Memory B cell (primary cell): ENCODE measurements around the gene PCARE.

Source experiments
- ATAC-seq: fragments of 150-1000 bp; cut with Tn5 transposase; 2 replicates; pipeline ENCODE4 v1.10.0; 2021; ENCODE audit warnings: low read depth, mild to moderate bottlenecking, moderate library complexity
- DNase-seq, 2 donors: peaks; one replicate each; pipeline ENCODE4 v3.0.0; 2022; ENCODE audit warnings: low spot score in 2 of 2
- H3K27ac Mint-ChIP-seq: one replicate; pipeline ENCODE4 v1.8.0; 2022; ENCODE audit warnings: mild to moderate bottlenecking, moderate library complexity, mixed read lengths
- H3K27me3 Mint-ChIP-seq: one replicate; pipeline ENCODE4 v1.8.0; 2022; ENCODE audit warnings: mixed read lengths
- H3K36me3 Mint-ChIP-seq: one replicate; pipeline ENCODE4 v1.8.0; 2022; ENCODE audit warnings: mild to moderate bottlenecking, mixed read lengths
- H3K4me1 Mint-ChIP-seq: one replicate; pipeline ENCODE4 v1.8.0; 2022; ENCODE audit warnings: mixed read lengths
- H3K4me3 Mint-ChIP-seq: one replicate; pipeline ENCODE4 v1.8.0; 2022; ENCODE audit warnings: mild to moderate bottlenecking, moderate library complexity, mixed read lengths
- H3K9me3 Mint-ChIP-seq: one replicate; pipeline ENCODE4 v1.8.0; 2022; ENCODE audit warnings: mixed read lengths

Gene PCARE

DNA sequence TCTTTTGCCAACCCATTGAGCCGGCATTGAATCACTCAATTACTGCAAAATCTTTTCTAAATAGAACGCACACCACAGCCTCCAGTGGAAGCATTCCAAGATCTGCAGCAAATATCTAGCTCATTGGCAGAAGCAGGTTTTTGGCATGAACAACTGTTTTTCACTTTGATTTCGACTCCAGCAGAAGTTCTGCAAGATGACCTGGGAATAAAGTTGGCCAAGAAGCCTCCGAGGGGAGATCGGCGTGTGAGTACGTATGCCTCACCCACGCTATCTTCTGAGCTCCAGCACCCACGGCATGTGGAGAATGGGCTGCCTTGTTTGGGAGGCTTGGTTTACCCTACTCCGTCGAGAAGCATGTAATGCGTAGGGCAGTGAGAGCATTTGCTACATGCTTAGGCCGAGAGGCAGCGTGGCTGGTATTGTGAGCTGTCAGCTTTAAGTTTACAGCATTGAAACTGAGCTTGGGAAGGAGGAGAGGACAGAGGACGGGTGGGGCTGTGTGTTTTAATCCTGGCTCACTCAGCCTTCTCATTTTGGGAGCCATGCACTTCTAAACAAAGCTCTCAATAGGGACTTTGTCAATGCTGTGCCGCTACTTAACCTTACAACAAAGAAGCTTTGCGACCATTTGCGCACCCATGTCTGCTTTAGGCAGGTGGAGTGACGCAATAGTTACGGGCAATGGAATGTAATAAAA lies 10.5 kb downstream of the PCARE start:
- ATAC-seq = no peak
- DNase-seq = no peak
- H3K9me3 Mint-ChIP-seq = no peaks in the 10 kb centered on the region
- H3K36me3 Mint-ChIP-seq = no peaks in the 10 kb centered on the region
- H3K27me3 Mint-ChIP-seq = no peaks in the 10 kb centered on the region
- no peak overlapping the region for H3K4me3 Mint-ChIP-seq
- no peak overlapping the region for H3K27ac Mint-ChIP-seq
- H3K4me1 Mint-ChIP-seq = no peaks in the 10 kb centered on the region

- no peak overlapping the region for H3K4me3 Mint-ChIP-seq
- no peaks in the 10 kb centered on the region for H3K27me3 Mint-ChIP-seq
- no peaks in the 10 kb centered on the region for H3K36me3 Mint-ChIP-seq
- DNase-seq (no peak), ATAC-seq (no peak)
- H3K27ac Mint-ChIP-seq = no peak overlapping the region
- H3K4me1 Mint-ChIP-seq = no peaks in the 10 kb centered on the region
- H3K9me3 Mint-ChIP-seq = no peaks in the 10 kb centered on the region
Measured at GRCh38 chr2:29063056-29063455, 11.3 kb downstream of the PCARE start.

DNA sequence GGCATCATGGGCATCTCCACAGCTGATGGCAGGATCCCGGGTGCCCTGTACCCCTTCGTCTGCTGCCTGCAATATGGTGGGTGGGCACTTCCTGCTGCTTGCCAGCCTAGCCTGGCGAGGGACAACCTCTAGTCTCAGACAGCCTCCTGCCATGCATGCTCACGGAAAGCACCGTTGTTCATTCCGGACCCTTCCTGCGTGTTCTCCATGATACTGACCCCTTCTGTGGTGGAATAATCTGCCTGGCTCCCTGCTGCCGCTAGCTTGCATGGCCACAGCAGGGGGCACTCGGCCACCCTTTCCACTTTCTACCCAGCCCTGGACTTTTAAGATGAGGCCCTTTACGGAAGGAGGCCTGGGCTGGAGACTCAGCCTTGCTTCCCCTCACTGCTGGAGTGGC lies 12.0 kb downstream of the PCARE start:
- DNase-seq (no peak), ATAC-seq (no peak)
- Mint-ChIP-seq H3K4me1 (no peaks in the 10 kb centered on the region), H3K9me3 (no peaks in the 10 kb centered on the region), H3K27ac (no peak overlapping the region), H3K36me3 (no peaks in the 10 kb centered on the region), H3K4me3 (no peak overlapping the region), H3K27me3 (no peaks in the 10 kb centered on the region)

- Mint-ChIP-seq H3K4me3 (no peak overlapping the region), H3K27me3 (no peaks in the 10 kb centered on the region)
Measured at GRCh38 chr2:29061616-29062015, 12.7 kb downstream of the PCARE start.

DNA sequence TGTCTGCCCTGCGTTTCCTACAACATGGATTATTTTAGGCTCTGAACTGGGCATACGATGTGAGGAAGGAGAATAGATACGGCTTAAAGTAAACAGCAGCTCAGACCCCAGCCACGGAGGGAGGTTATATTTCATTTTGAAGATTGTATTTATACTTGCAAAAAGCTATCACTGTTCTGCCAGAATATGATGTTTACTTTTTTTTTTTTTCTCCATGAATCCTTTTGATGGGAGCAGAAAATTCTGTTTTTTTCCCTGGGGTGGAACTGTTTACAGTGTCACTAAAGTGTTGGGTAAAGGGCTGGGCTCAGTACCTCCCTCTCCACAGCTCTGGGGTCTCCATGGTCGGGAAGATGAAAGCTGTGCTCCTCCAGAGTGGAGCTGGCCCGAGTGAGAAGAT lies 13.1 kb downstream of the PCARE start:
- no peaks in the 10 kb centered on the region for H3K27me3 Mint-ChIP-seq

More at GRCh38 chr2:29061616-29062015, 12.7 kb downstream of the PCARE start:
- ATAC-seq = no peak
- H3K4me1 Mint-ChIP-seq = no peaks in the 10 kb centered on the region
- H3K9me3 Mint-ChIP-seq = no peaks in the 10 kb centered on the region
- no peaks in the 10 kb centered on the region for H3K36me3 Mint-ChIP-seq
- H3K27ac Mint-ChIP-seq = no peak overlapping the region
- no peak for DNase-seq

GRCh38 chr2:29060441-29060840 lies 13.9 kb downstream of the PCARE start:
- no peak for DNase-seq
- no peaks in the 10 kb centered on the region for H3K4me1 Mint-ChIP-seq
- no peaks in the 10 kb centered on the region for H3K36me3 Mint-ChIP-seq
- H3K27me3 Mint-ChIP-seq = no peaks in the 10 kb centered on the region
- no peak overlapping the region for H3K27ac Mint-ChIP-seq
- ATAC-seq = no peak
- H3K4me3 Mint-ChIP-seq = no peak overlapping the region
- no peaks in the 10 kb centered on the region for H3K9me3 Mint-ChIP-seq

More for the DNA sequence above, 13.1 kb downstream of the PCARE start:
- H3K36me3 Mint-ChIP-seq = no peaks in the 10 kb centered on the region
- no peaks in the 10 kb centered on the region for H3K4me1 Mint-ChIP-seq
- no peaks in the 10 kb centered on the region for H3K9me3 Mint-ChIP-seq
- H3K27ac Mint-ChIP-seq = no peak overlapping the region
- no peak overlapping the region for H3K4me3 Mint-ChIP-seq
- ATAC-seq = no peak
- DNase-seq = no peak

DNA sequence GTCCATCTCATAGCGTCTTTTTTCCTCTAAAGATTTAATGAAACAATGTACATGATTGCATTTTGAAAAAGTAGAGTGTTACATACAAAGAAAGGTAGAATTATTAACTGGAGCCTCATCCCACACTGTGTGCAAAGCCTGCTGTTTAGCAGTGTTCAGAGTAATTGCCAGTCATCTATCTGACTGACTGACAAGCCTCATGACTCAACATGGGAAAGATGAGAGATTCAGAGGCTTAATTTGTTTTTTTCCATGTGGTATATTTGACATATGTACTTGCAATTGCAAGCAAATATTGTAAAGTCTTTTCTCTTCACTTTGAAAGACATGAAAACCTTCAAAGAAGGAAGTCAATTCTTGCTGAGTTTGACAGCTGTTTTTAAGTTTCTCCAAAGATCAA lies 14.7 kb downstream of the PCARE start:
- no peaks in the 10 kb centered on the region for H3K36me3 Mint-ChIP-seq
- no peak for ATAC-seq
- no peak overlapping the region for H3K4me3 Mint-ChIP-seq
- H3K27ac Mint-ChIP-seq = no peak overlapping the region
- no peaks in the 10 kb centered on the region for H3K4me1 Mint-ChIP-seq
- DNase-seq = no peak
- H3K9me3 Mint-ChIP-seq = peaks cover 1% of the 10 kb centered on the region
- no peaks in the 10 kb centered on the region for H3K27me3 Mint-ChIP-seq

DNA sequence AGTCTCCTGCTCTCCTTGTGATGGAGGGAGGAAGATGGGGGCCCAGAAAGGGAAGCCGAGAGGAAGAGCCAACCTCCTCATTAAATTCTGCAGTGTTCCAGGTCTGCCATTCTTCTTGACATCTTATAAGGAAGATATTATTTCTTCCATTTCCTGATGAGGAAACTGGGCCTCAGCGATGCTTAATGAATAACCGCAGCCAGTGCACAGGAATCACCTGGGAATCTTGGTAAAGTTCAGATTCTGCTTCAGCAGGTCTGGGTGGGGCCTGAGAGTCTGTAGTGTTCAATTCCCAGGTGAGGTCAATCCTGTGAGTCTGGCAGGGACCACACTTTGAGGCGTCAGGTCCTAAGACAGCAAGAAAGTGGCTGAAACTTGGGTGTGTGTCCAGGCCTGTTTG lies 17.3 kb downstream of the PCARE start:
- no peak overlapping the region for H3K27ac Mint-ChIP-seq
- H3K9me3 Mint-ChIP-seq = peaks cover 1% of the 10 kb centered on the region
- H3K4me3 Mint-ChIP-seq = no peak overlapping the region
- DNase-seq (no peak), ATAC-seq (no peak)
- H3K27me3 Mint-ChIP-seq = peaks cover 3% of the 10 kb centered on the region
- no peaks in the 10 kb centered on the region for H3K4me1 Mint-ChIP-seq
- H3K36me3 Mint-ChIP-seq = no peaks in the 10 kb centered on the region

DNA sequence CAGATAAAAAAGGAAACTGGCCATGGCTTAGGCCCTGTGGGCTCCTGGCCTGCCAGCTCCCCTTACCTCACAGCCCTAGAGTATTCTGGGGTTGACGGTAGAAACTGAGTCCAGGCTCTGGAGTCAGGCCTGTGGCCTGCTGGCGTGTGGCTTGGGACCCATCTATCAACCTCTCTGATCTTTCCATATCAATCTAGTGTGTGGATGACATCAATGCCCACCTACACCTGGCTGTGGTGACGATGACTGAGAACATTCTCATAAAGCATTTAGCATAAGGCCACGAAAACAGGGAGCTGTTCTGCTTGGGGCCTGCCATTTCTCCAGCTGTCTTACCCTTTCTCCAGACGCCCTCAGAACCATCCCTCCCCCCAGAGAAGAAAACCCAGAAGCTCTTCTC lies 17.9 kb downstream of the PCARE start:
- Mint-ChIP-seq H3K9me3 (peaks cover 1% of the 10 kb centered on the region), H3K36me3 (no peaks in the 10 kb centered on the region), H3K27ac (no peak overlapping the region), H3K27me3 (peaks cover 3% of the 10 kb centered on the region), H3K4me1 (no peaks in the 10 kb centered on the region), H3K4me3 (no peak overlapping the region)
- no peak for DNase-seq
- ATAC-seq = no peak

- Mint-ChIP-seq H3K27ac (no peak overlapping the region), H3K4me1 (no peaks in the 10 kb centered on the region), H3K4me3 (no peak overlapping the region), H3K36me3 (no peaks in the 10 kb centered on the region), H3K27me3 (peaks cover 3% of the 10 kb centered on the region), H3K9me3 (peaks cover 1% of the 10 kb centered on the region)
- no peak for DNase-seq
- no peak for ATAC-seq
Measured at GRCh38 chr2:29055601-29056000, 18.7 kb downstream of the PCARE start.

- Mint-ChIP-seq H3K27ac (no peak overlapping the region), H3K4me1 (no peaks in the 10 kb centered on the region), H3K27me3 (peaks cover 3% of the 10 kb centered on the region), H3K4me3 (no peak overlapping the region), H3K36me3 (no peaks in the 10 kb centered on the region), H3K9me3 (peaks cover 1% of the 10 kb centered on the region)
- no peak for ATAC-seq
- DNase-seq = no peak
Measured at GRCh38 chr2:29054430-29054829, 19.9 kb downstream of the PCARE start.

DNA sequence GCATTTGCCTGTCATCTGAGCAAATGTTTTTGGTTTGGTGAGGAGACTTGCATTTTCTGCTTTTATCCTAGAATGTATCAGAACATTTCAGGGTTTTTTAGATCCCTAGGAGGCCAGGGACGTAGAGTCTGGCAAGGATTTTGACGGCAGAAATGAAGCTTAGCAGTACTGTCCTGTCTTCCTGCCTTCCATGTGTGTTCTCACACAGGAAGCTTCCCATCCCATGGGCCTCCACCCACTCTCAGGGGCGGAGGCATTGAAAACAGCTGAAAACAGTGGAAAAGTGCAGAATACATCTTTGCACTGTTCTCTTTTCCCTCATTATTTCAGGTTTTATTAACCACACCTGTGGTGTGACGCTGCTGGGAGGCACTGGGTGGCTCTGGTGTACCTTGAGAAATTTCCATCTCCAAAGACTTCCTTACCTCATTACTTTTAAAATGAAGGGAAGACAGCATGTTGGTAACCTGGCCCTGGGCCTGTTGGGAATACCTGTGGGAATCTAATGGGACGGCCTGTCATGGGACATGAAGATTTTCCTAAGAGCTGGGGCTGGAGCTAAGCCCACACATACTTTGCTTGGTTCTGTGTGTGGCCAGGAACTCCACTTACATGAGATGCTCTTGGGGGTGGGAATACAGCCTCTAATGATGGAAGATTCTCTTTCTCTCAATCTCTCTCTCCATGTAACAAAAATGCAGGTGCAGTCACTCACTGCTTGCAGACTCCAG lies 20.5 kb downstream of the PCARE start:
- no peak for DNase-seq
- peaks cover 3% of the 10 kb centered on the region for H3K27me3 Mint-ChIP-seq
- no peak overlapping the region for H3K4me3 Mint-ChIP-seq
- H3K9me3 Mint-ChIP-seq = peaks cover 1% of the 10 kb centered on the region
- H3K36me3 Mint-ChIP-seq = no peaks in the 10 kb centered on the region
- no peaks in the 10 kb centered on the region for H3K4me1 Mint-ChIP-seq
- no peak for ATAC-seq
- no peak overlapping the region for H3K27ac Mint-ChIP-seq

DNA sequence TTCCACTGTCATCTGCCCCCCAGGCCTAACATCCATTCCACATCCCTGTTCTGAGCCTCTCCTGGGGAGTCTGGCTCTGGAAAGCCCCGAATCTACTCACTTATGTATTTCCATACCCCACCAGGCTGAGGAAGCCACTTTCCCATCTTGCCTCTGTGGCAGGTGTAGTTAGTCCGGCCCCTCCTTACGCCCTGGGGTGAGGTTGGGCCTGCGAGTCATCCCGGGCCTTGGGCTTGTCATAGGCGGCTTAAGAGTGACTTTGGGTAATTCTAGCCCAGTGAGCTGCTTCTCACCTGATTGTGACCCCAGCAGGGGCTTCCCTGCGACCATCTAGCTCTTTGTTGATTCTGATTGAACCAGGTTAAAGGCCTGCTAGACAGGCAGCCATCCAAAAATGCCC lies 21.1 kb downstream of the PCARE start:
- Mint-ChIP-seq H3K27ac (no peak overlapping the region), H3K9me3 (peaks cover 1% of the 10 kb centered on the region), H3K36me3 (no peaks in the 10 kb centered on the region)

GRCh38 chr2:29052807-29053206 lies 21.5 kb downstream of the PCARE start:
- Mint-ChIP-seq H3K4me3 (no peak overlapping the region), H3K36me3 (no peaks in the 10 kb centered on the region), H3K27ac (no peak overlapping the region), H3K4me1 (no peaks in the 10 kb centered on the region), H3K9me3 (peaks cover 1% of the 10 kb centered on the region), H3K27me3 (peaks cover 3% of the 10 kb centered on the region)
- DNase-seq (no peak), ATAC-seq (no peak)

More for the DNA sequence above, 21.1 kb downstream of the PCARE start:
- no peaks in the 10 kb centered on the region for H3K4me1 Mint-ChIP-seq
- H3K4me3 Mint-ChIP-seq = no peak overlapping the region
- no peak for DNase-seq
- no peak for ATAC-seq
- H3K27me3 Mint-ChIP-seq = peaks cover 3% of the 10 kb centered on the region

DNA sequence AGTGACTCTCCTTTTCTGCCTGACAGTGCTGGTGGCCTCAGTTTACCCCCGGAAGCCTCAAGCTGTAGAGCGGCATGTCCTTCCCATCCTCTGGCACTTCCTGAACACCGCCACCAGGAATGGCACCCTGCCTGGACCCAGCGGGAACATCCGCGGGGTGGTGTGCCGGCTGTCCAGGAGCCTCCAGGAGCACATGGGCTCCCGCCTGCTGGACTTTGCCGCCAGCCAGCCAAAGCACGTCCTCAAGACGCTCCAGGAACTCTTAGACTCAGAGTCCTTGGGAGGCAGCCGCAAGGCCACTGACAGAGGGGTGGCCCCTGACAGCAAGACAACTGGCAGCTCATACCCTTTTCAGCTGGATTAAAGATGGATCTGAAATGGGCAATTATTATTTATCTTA lies 22.6 kb downstream of the PCARE start:
- no peak overlapping the region for H3K4me3 Mint-ChIP-seq
- H3K27me3 Mint-ChIP-seq = peaks cover 5% of the 10 kb centered on the region
- ATAC-seq (no peak), DNase-seq (no peak)
- no peaks in the 10 kb centered on the region for H3K36me3 Mint-ChIP-seq
- H3K27ac Mint-ChIP-seq = no peak overlapping the region
- no peaks in the 10 kb centered on the region for H3K4me1 Mint-ChIP-seq
- peaks cover 1% of the 10 kb centered on the region for H3K9me3 Mint-ChIP-seq
